Peyer's patch (tissue), 4 donors: Measurements from ENCODE around the gene CRCP. TPM values are rescaled to one million over a fixed set of nuclear protein-coding genes. Genes with fewer than 3 reads are reported as not detected.
"Not testable (repeated sequence)": the region's sequence is repeated elsewhere in the genome, so short reads cannot be mapped to it uniquely, and the experiment has no call there.

Source experiments
- DNase-seq, 3 donors: peaks; one replicate each; pipeline ENCODE4 v3.0.0-alpha.2; 2017 to 2019
- H3K27ac ChIP-seq, 4 donors: fragments of 200-600 bp; sonication (generic); one replicate each; pipeline ENCODE4 v1.5.1; 2016 to 2019
- H3K27me3 ChIP-seq, 2 donors: fragments of 200-600 bp; sonication (generic); one replicate each; pipeline ENCODE4 v1.5.1; 2019
- H3K36me3 ChIP-seq, 3 donors: fragments of 200-600 bp; sonication (generic); one replicate each; pipeline ENCODE4 v1.5.1; 2016 to 2019
- H3K4me1 ChIP-seq, 4 donors: fragments of 200-600 bp; sonication (generic); one replicate each; pipeline ENCODE4 v1.5.1; 2016 to 2019
- H3K4me3 ChIP-seq, 4 donors: fragments of 200-600 bp; sonication (generic); 1 replicate in 3 of 4; 2 replicates in 1 of 4; pipeline ENCODE4 v1.5.1; 2016 to 2019; ENCODE audit warnings: mild to moderate bottlenecking in 1 of 4
- H3K9me3 ChIP-seq, 4 donors: fragments of 200-600 bp; sonication (generic); one replicate each; pipeline ENCODE4 v1.5.1; 2016 to 2019; ENCODE audit warnings: mild to moderate bottlenecking in 1 of 4
- CTCF ChIP-seq, 6 experiments: fragments of 450-650 bp in 4 of 6; fragments of 200-600 bp in 2 of 6; sonication (generic) in 1 of 6; IDR thresholded peaks; one replicate each; pipeline ENCODE4 v1.5.1; 2017 to 2019; ENCODE audit warnings: antibody characterized with exemption in 6 of 6, mild to moderate bottlenecking in 3 of 6, moderate library complexity in 1 of 6
- POLR2A ChIP-seq, 2 donors: fragments of 450-650 bp; IDR thresholded peaks; one replicate each; pipeline ENCODE4 v1.5.1; 2017; ENCODE audit warnings: antibody characterized with exemption in 2 of 2, mild to moderate bottlenecking in 2 of 2, moderate library complexity in 2 of 2
- total RNA-seq, 4 donors: library from RNA; depleted of rRNA; stranded (reverse); fragments of >200 nt; gene quantifications; one replicate each; pipeline ENCODE4 v1.1.0, GENCODE V29; 2016

CRCP gene
- total RNA-seq, 4 donors from 2014 or later: 24.7 to 67.7 (median 42.2) TPM

- H3K36me3 ChIP-seq: no peaks in the 10 kb centered on the region
- H3K4me1 ChIP-seq: peaks cover 0 to 10% (median 3%) of the 10 kb centered on the region in 4 donors
- H3K27ac ChIP-seq: peak overlapping the region; percentile 70 to 90 (median 82)
- H3K9me3 ChIP-seq: no peaks in the 10 kb centered on the region
- no peak for DNase-seq
- no peak for TF ChIP-seq CTCF (IDR thresholded peaks at IDR 0.05)
- no peak for TF ChIP-seq POLR2A (IDR thresholded peaks at IDR 0.05)
- peak overlapping the region; percentile 21 to 47 (median 38) for H3K4me3 ChIP-seq
- no peaks in the 10 kb centered on the region for H3K27me3 ChIP-seq
Measured at GRCh38 chr7:66100408-66101050, 14.1 kb upstream of the CRCP start.

- not testable (repeated sequence) for H3K27ac ChIP-seq, DNase-seq, H3K9me3 ChIP-seq, H3K4me1 ChIP-seq, H3K4me3 ChIP-seq, H3K27me3 ChIP-seq, H3K36me3 ChIP-seq
Measured at GRCh38 chr7:66102168-66102567, 12.5 kb upstream of the CRCP start.

GRCh38 chr7:66103994-66104393 lies 10.7 kb upstream of the CRCP start:
- not testable (repeated sequence) for DNase-seq, H3K4me1 ChIP-seq, H3K4me3 ChIP-seq, H3K27ac ChIP-seq, H3K36me3 ChIP-seq, H3K9me3 ChIP-seq, H3K27me3 ChIP-seq

- H3K9me3 ChIP-seq: no peaks in the 10 kb centered on the region
- H3K4me1 ChIP-seq: peaks cover 0 to 5% (median 3%) of the 10 kb centered on the region in 4 donors
- H3K36me3 ChIP-seq: no peaks in the 10 kb centered on the region
- H3K4me3 ChIP-seq: no peak overlapping the region
- no peak for DNase-seq
- no peak for TF ChIP-seq CTCF (IDR thresholded peaks at IDR 0.05)
- TF ChIP-seq POLR2A (IDR thresholded peaks at IDR 0.05): no peak
- H3K27ac ChIP-seq: no peak overlapping the region
- H3K27me3 ChIP-seq: no peaks in the 10 kb centered on the region
Measured at GRCh38 chr7:66105263-66105748, 9.3 kb upstream of the CRCP start.

GRCh38 chr7:66108410-66108809 lies 6.2 kb upstream of the CRCP start:
- DNase-seq: not testable (repeated sequence)

GRCh38 chr7:66110856-66111255 lies 3.8 kb upstream of the CRCP start:
- Histone ChIP-seq H3K27me3 (no peaks in the 10 kb centered on the region), H3K4me1 (peaks cover 0 to 12% (median 1%) of the 10 kb centered on the region in 4 donors), H3K4me3 (no peak overlapping the region), H3K27ac (no peak overlapping the region), H3K36me3 (no peaks in the 10 kb centered on the region), H3K9me3 (no peaks in the 10 kb centered on the region)
- TF ChIP-seq POLR2A (IDR thresholded peaks at IDR 0.05) (no peak), CTCF (IDR thresholded peaks at IDR 0.05) (no peak)
- no peak for DNase-seq

More at GRCh38 chr7:66108410-66108809, 6.2 kb upstream of the CRCP start:
- not testable (repeated sequence) for H3K9me3 ChIP-seq, H3K27ac ChIP-seq, H3K4me3 ChIP-seq, H3K4me1 ChIP-seq, H3K27me3 ChIP-seq, H3K36me3 ChIP-seq

GRCh38 chr7:66116680-66117420 lies 2.2 kb downstream of the CRCP start:
- not testable (repeated sequence) for DNase-seq, H3K9me3 ChIP-seq, H3K4me3 ChIP-seq, H3K27me3 ChIP-seq, H3K27ac ChIP-seq, H3K36me3 ChIP-seq
- peaks cover 0 to 46% (median 2%) of the 10 kb centered on the region in 4 donors for H3K4me1 ChIP-seq
